ENCODE data around the gene OPHN1.

Gene OPHN1

DNA sequence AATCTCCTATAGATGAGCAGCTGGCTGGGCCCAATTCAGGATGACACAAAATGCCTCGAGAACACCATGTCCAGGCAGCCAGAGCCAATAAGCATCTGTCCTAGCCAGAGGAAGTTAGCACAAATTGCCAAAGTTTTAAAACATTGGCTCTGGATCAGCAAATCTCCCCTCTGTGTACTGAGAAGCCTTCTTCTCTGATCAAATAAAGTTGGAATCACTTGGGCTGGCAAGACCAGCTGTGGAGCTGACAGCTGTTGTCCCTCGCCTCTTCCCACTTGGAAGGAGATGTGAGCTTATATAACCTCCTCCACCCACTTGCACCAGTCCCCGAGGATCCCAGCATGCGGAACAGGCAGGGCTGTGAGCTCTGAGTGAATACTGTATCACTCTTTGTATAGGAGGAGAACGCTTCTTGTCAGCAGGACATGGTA, 183.9 kb downstream of the OPHN1 start:
- no peak for DNase-seq (ENCODE audit: low spot score)

- DNase-seq (ENCODE audit: low spot score), result peak; percentile 12
Measured at GRCh38 chrX:68238568-68238967, 194.7 kb downstream of the OPHN1 start.

DNA sequence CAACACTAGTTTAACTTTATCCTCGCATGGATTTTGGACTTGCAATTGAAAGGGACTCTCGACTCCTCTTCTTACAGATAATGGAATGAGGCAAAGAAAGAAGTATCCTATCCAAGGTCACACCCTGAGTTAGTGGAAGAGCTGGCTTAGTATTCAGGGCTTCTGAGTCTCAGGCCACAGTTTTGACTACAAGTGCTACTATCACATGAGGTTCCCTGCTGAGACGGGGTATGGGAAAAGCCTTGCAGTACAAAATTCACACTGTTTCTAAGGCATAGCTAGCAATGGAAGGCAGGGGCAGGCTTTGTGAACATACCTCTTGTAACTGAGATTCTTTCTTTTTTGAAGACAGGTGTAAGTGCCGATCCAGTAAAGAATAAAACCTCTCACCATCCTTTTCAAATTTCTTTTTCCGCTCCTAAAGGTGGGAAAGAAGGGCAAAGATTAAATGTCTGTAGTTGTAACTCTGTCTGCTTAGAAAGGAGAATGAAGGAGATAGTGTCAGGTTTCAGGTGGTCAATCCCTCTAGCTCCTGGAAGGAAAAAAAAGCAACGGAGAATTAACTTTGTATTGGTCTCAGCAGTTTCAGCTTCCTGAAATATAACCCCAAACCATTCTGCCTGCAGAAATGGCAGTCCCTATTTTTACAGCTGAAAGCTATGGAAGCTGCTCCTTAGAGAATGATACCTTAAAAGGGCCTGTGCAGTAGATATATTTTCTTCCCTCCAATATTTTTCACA, 199.0 kb downstream of the OPHN1 start:
- no peak for DNase-seq (ENCODE audit: low spot score)

DNA sequence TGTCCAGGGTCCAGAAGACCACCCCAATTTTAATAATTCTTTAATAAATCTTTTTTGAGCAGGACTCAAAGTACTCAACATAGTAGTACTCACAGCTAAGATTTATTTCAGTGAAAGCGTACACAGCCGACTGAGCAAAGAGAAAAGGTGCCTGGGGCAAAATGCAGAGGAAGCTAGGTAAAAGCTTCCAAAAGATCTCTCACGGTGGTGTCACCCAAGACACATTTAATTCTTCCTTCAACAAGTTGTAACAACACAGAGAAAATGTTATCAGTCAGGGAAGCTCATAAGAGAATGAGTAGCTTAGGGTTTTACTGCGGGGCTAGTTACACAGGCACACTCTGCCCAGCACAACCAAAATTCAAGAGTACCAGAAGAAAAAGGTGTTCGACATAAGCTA, 201.1 kb downstream of the OPHN1 start:
- no peak for DNase-seq (ENCODE audit: low spot score)

DNA sequence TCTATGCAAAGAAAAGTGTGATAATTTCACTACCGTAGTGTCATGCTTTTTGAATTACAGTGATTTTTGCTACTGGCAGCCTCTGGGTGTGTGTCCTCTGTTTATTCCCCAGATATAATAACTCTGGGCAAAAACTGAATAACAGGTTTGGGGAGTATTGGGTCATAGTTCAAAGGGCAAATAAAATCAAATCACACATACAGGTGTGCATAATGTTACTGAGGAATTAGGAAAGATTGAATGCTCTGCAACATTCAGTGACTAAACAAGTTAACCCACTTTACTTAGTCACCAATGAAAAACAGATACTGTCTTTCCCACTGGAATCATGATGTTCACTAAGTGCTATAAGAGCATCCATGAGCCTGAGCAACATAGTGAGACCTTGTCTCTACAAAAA, 224.3 kb downstream of the OPHN1 start:
- no peak for DNase-seq (ENCODE audit: low spot score)

GRCh38 chrX:68204521-68205038, 228.7 kb downstream of the OPHN1 start:
- no peak for DNase-seq (ENCODE audit: low spot score)

DNA sequence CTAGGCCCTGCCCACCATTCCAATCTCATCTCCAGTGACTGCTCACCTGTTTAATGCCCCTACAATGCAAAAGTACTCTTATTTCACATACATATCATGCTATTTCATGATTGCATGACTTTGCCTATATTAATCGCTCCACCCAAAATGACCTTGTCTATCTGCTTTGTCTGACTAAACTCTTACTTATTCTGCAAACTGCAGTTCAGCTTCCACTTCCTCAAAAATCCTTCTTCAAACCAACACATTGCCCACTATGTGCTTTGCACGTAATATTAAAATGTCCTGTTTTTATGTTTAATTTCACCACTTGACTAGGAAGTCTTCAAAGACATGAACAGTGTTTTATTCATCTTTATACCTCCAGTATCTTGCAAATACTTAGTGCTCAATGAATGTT, 229.6 kb downstream of the OPHN1 start:
- no peak for DNase-seq (ENCODE audit: low spot score)

GRCh38 chrX:68203211-68203610, 230.1 kb downstream of the OPHN1 start:
- no peak for DNase-seq (ENCODE audit: low spot score)

GRCh38 chrX:68199062-68199848, 234.0 kb downstream of the OPHN1 start:
- no peak for DNase-seq (ENCODE audit: low spot score)

DNA sequence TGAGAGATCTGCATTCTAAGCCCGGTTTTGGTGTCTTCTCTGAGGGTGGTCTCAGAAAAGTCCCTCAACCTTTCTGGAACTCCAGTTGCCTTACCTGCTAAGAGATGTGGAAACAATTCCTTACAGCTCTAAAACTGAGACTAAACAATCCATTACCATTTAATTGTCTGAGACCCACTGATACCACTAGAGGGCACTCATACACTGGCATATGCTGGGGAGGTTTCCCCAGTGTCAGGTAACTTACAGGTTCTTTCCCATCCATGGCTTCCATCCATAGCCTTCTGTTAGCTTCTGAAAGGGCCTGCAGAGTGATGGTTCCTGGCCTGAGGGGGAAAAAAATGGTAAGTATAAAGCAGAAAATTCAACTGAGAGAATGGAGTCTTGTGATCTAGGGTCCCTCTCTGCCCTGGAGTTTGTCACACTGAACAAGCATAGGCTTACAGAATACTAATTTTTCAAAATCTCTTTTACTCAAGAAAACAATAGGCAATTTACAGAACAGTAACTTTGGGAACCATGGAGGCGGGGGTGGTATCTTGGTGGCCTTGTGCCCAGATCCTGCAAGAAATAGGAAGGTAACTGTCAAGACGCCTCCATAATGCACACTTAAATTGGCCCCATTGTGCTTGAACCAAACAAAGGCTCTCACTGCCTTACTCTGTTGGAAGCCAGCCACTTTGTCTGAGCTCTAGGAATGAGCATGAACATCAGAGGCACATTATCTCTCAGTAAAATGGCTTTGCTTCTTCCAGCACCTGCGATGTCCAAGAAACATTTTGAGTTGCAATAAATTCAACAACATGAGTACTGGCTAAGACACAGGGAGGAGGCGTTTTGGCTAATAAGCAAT, 236.1 kb downstream of the OPHN1 start:
- peak; percentile 54 for DNase-seq (ENCODE audit: low spot score)

DNA sequence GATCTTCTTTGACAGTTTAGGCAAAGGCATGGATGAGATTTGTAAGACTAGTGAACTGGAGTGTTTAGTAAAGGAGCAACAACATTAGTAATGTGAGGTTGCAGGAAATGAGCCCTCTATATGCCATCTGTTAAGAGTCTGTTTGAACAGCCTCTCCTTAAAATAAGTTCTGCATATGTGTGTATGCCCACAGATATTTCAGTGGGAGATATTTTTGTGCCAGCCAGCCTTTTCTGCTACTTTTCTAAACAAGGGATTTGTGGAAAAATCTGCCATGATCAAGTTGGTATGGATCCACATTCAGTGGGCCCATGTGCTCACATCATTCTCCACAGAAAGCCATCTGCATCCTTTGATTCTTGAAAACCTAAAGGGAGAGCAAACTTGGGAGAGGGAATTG, 237.7 kb downstream of the OPHN1 start:
- DNase-seq (ENCODE audit: low spot score), result no peak

- no peak for DNase-seq (ENCODE audit: low spot score)
Measured at GRCh38 chrX:68193786-68194185, 239.5 kb downstream of the OPHN1 start.

DNA sequence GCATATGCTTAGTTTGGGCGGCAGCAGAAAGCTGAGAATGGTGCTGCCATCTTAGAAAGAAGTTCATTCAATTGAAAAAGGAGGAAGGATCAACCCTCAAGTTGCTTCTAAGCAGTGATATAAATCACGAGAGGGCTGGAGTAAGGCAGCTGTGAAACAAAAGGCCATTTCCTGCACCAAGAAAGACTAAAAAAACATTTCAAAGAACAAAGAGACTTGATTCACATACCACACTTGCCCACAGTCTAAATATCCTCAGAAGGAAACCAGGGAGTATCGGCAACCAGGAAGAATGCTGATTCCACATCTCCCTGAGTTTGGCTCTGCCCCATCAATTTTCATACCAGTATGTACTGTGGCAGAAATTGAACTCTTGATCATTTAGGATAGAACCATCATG, 240.1 kb downstream of the OPHN1 start:
- DNase-seq (ENCODE audit: low spot score), result no peak

GRCh38 chrX:68190799-68191198, 242.5 kb downstream of the OPHN1 start:
- no peak for DNase-seq (ENCODE audit: low spot score)

GRCh38 chrX:68186552-68187262, 246.6 kb downstream of the OPHN1 start:
- no peak for DNase-seq (ENCODE audit: low spot score)

DNA sequence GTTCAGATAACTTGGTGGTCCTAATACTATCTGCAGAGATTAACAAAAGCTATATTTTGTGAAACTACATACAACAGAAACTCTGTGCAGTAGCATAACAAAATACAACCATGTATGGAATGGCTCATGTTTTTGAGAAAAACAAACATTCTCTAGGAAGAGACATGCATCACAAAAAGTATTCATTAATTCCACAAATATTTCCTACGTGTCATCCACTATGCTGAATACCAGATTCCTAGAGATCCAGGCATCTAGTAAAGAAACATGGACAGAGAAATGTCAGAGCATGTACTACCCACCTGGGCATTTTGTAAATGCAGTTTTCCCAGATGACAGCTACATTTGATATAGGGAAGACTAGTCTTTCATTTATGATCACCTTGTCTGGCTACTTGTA, 248.1 kb downstream of the OPHN1 start:
- DNase-seq (ENCODE audit: low spot score), result no peak

GRCh38 chrX:68183612-68184214, 249.6 kb downstream of the OPHN1 start:
- DNase-seq (ENCODE audit: low spot score), result peak; percentile 31

DNA sequence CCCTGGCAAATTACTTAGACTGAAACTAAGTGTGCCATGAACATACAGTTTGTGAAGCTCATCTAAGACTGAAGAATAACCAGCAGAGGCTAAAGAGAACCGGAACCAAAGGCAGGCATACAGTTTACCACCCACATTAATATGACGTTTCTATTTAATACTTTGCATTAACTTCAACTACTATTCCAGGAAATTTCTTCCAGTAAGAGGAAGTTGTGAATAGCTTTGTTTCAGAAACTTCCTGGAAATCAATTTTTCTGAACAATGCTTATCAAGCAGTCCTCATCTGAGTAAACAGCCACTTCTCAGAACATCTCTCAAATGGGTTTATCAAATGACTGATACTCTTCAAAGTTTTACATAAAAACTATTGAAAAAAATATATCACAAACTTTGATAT, 252.7 kb downstream of the OPHN1 start:
- no peak for DNase-seq (ENCODE audit: low spot score)

- DNase-seq (ENCODE audit: low spot score), result no peak
Measured at GRCh38 chrX:68179355-68179754, 253.9 kb downstream of the OPHN1 start.

DNA sequence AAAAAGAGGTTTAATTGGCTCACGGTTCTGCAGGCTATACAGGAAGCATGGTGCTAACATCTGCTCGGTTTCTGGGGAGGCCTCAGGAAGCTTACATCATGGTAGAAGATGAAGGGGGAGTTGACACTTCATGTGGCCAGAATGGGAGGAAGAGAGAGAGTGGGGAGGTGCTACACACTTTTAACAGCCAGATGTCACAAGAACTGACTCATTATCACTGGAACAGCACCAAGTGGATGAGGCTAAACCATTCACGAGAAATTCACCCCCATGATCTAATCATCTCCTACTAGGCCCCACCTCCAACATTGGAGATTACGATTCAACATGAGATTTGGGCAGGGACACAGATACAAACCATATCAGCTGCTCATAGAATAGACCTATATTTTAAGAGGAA, 255.8 kb downstream of the OPHN1 start:
- no peak for DNase-seq (ENCODE audit: low spot score)

DNA sequence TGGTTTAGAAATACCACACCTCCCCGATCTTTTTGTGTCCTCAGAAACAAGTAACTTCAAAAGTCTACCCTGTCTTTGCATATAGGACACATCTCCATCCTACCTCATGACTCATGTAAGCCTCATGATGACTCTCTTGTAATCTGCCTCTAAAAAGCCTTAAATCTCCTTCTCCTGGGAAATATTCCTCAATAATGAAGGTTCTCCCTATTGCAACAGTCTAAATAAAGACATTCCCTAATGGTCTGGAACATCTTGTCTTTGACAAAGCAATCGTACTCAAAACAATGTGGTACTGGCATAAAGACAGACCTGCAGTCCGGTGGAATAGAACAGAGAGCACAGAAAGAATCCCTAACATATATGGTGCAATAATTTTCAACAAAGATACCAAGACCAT, 257.7 kb downstream of the OPHN1 start:
- no peak for DNase-seq (ENCODE audit: low spot score)

Data from activated CD4-positive, alpha-beta T cell treated with anti-CD3 and anti-CD28 coated beads, Interleukin-2, Interleukin-4, amounts not matched to agents 100 ng/mL and 50 ng/mL, durations not matched to agents 16 hours and 8 hours (primary cell).